ENCODE results near the gene ZSCAN29.

DNA sequence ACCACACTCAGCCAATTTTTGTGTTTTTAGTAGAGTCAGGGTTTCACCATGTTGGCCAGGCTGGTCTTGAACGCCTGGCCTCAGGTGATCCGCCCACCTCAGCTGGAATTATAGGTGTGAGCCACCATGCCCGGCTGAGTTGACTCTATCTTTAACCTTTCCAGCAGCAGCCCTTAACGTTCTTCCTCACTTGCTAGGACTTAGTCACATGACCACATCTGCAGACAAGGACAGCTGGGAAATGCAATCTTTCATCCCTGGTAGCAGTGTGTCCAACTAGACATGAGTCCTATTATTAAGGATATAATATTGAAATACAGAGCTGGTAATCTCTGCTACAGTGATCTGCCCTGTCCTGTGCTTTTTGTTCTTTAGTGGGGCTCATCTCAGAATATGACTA, 58.5 kb downstream of the ZSCAN29 start:
- TF ChIP-seq HDGF (IDR thresholded peaks at IDR 0.05) (no peak), KDM1A (IDR thresholded peaks at IDR 0.05; ENCODE audit: borderline replicate concordance) (no peak), ZSCAN29 (IDR thresholded peaks at IDR 0.05) (no peak), ETV6 (conservative IDR thresholded peaks at IDR 0.05 in 1 of 2, IDR thresholded peaks at IDR 0.05 in 1 of 2; ENCODE audit: borderline replicate concordance in 1 of 2, low read depth in 1 of 2) (no peak), EP300 (IDR thresholded peaks at IDR 0.05; ENCODE audit: borderline replicate concordance in 1 of 2, control insufficient read depth in 1 of 2, low read depth in 2 of 2, low read length in 2 of 2) (no peak)
- TF ChIP-seq, protein P1, sequence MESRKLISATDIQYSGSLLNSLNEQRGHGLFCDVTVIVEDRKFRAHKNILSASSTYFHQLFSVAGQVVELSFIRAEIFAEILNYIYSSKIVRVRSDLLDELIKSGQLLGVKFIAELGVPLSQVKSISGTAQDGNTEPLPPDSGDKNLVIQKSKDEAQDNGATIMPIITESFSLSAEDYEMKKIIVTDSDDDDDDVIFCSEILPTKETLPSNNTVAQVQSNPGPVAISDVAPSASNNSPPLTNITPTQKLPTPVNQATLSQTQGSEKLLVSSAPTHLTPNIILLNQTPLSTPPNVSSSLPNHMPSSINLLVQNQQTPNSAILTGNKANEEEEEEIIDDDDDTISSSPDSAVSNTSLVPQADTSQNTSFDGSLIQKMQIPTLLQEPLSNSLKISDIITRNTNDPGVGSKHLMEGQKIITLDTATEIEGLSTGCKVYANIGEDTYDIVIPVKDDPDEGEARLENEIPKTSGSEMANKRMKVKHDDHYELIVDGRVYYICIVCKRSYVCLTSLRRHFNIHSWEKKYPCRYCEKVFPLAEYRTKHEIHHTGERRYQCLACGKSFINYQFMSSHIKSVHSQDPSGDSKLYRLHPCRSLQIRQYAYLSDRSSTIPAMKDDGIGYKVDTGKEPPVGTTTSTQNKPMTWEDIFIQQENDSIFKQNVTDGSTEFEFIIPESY (IDR thresholded peaks at IDR 0.05) = no peak
